HCT116 (cell line): ENCODE results near the gene RADIL. TPM values are rescaled to one million over a fixed set of nuclear protein-coding genes. Genes with fewer than 3 reads are reported as not detected.

Experiments
- ATAC-seq: fragments of 200-7000 bp; cut with Tn5 transposase; 2 replicates; pipeline ENCODE4 v1.9.1; 2020; ENCODE audit warnings: mild to moderate bottlenecking, moderate library complexity
- BruUV-seq: library from RNA; stranded (reverse); fragments of 400-500 nt; replicated peaks from 2 replicates; lab custom pipeline; 2021; lab: Mats Ljungman, UMichigan
- CTCF ChIA-PET: fragments of 300-600 bp; sonication (Branson Sonifier 250); formaldehyde crosslinking; loops from one replicate; lab custom pipeline; 2021; ENCODE audit warnings: antibody characterized with exemption; lab: Charles Lee
- POLR2A ChIA-PET: fragments of 300-600, 350-600 bp; sonication (Branson Sonifier 250); formaldehyde crosslinking; loops from one replicate; lab custom pipeline; 2021; ENCODE audit warnings: antibody characterized with exemption; lab: Charles Lee
- RAD21 ChIA-PET, 2 experiments: fragments of 300-600 bp; sonication (Branson Sonifier 250); formaldehyde crosslinking; loops; one replicate each; lab custom pipeline; 2023; ENCODE audit warnings: low total read pairs in 2 of 2; ENCODE audit not compliant: uncharacterized antibody in 2 of 2, unreplicated experiment in 2 of 2, low non-redundant PET in 1 of 2; lab: Charles Lee
- DNase-seq: peaks from one replicate; pipeline ENCODE4 v3.0.0-alpha.2; 2010; ENCODE audit warnings: low read depth, low spot score
- H2AFZ ChIP-seq: fragments of 200-600 bp; shearing (Covaris generic), sonication (generic); 2 replicates; pipeline ENCODE4 v1.6.1; 2017; ENCODE audit warnings: low read depth, mixed run types, mixed read lengths, antibody characterized with exemption, low read length; ENCODE audit not compliant: poor library complexity, severe bottlenecking
- H3K27ac ChIP-seq: 2 replicates; pipeline ENCODE4 v1.5.1; 2012; ENCODE audit warnings: low read depth, low read length
- H3K27me3 ChIP-seq: fragments of 200-600 bp; sonication (generic); 2 replicates; pipeline ENCODE4 v1.6.1; 2016; ENCODE audit warnings: mixed run types, low read length, mixed read lengths; ENCODE audit not compliant: insufficient read depth
- H3K36me3 ChIP-seq, 2 experiments: fragments of 200-500 bp in 1 of 2; fragments of 200-600 bp in 1 of 2; sonication (Bioruptor generic) in 1 of 2; sonication (generic) in 1 of 2; 2 replicates each; pipeline versions ENCODE4 v1.5.1 to v1.6.1; 2014 to 2016; ENCODE audit warnings: low read length in 2 of 2, inconsistent platforms in 1 of 2, mixed read lengths in 1 of 2, mixed run types in 1 of 2; ENCODE audit not compliant: insufficient read depth in 2 of 2, control insufficient read depth in 1 of 2
- H3K4me1 ChIP-seq, 2 experiments: fragments of 200-600 bp in 1 of 2; sonication (generic) in 1 of 2; 2 replicates each; pipeline versions ENCODE4 v1.5.1 to v1.6.1; 2012 to 2017; ENCODE audit warnings: low read length in 2 of 2, inconsistent platforms in 1 of 2, mild to moderate bottlenecking in 1 of 2, mixed read lengths in 1 of 2, mixed run types in 1 of 2, moderate library complexity in 1 of 2; ENCODE audit not compliant: insufficient read depth in 2 of 2, control insufficient read depth in 1 of 2
- H3K4me2 ChIP-seq: fragments of 200-600 bp; sonication (generic); 2 replicates; pipeline ENCODE4 v1.6.1; 2017; ENCODE audit warnings: mixed run types, low read length, mixed read lengths
- H3K4me3 ChIP-seq, 2 experiments: fragments of 200-600 bp in 1 of 2; sonication (generic) in 1 of 2; replicated peaks in 1 of 2; 2 replicates each; pipeline ENCODE4 v1.5.1; 2011 to 2016; ENCODE audit warnings: low read length in 2 of 2, control low read depth in 1 of 2, low read depth in 1 of 2, mild to moderate bottlenecking in 1 of 2, mixed read lengths in 1 of 2, mixed run types in 1 of 2
- H3K79me2 ChIP-seq: fragments of 200-600 bp; sonication (generic); 2 replicates; pipeline ENCODE4 v1.6.1; 2017; ENCODE audit warnings: mild to moderate bottlenecking, mixed run types, low read length, moderate library complexity, mixed read lengths; ENCODE audit not compliant: insufficient read depth
- H3K9ac ChIP-seq: fragments of 200-600 bp; sonication (generic); 2 replicates; pipeline ENCODE4 v1.6.1; 2016; ENCODE audit warnings: low read length, mixed read lengths
- H3K9me2 ChIP-seq: fragments of 200-600 bp; sonication (generic), shearing (Covaris generic); 2 replicates; pipeline ENCODE4 v1.6.1; 2017; ENCODE audit warnings: mixed run types, mild to moderate bottlenecking, moderate library complexity; ENCODE audit not compliant: insufficient read depth
- H3K9me3 ChIP-seq, 2 experiments: fragments of 200-500 bp in 1 of 2; fragments of 200-600 bp in 1 of 2; sonication (Bioruptor generic) in 1 of 2; sonication (generic) in 1 of 2; 2 replicates each; pipeline ENCODE4 v1.6.1; 2014 to 2017; ENCODE audit warnings: low read length in 2 of 2, mixed read lengths in 2 of 2, inconsistent platforms in 1 of 2, low read depth in 1 of 2, mild to moderate bottlenecking in 1 of 2, mixed run types in 1 of 2, moderate library complexity in 1 of 2; ENCODE audit not compliant: control insufficient read depth in 1 of 2, insufficient read depth in 1 of 2
- H4K20me1 ChIP-seq: fragments of 200-600 bp; sonication (generic), shearing (Covaris generic); 2 replicates; pipeline ENCODE4 v1.6.1; 2017; ENCODE audit warnings: mixed run types, mild to moderate bottlenecking, moderate library complexity; ENCODE audit not compliant: insufficient read depth
- CBX3 ChIP-seq: IDR thresholded peaks from 2 replicates; pipeline ENCODE4 v1.6.1; 2012; ENCODE audit warnings: low read depth
- EGR1 ChIP-seq: IDR thresholded peaks from 2 replicates; pipeline ENCODE4 v1.6.1; 2012; ENCODE audit warnings: low read depth
- ELF1 ChIP-seq: IDR thresholded peaks from 2 replicates; pipeline ENCODE4 v1.6.1; 2012; ENCODE audit warnings: low read depth, borderline replicate concordance
- EZH2 ChIP-seq: fragments of 200-600 bp; sonication (generic); IDR thresholded peaks from 2 replicates; pipeline ENCODE4 v1.6.1; 2017; ENCODE audit warnings: antibody characterized with exemption, mixed run types
- EZH2phosphoT487 ChIP-seq: fragments of 200-600 bp; IDR thresholded peaks from 2 replicates; pipeline ENCODE4 v1.6.1; 2018; ENCODE audit warnings: antibody characterized with exemption, borderline replicate concordance
- FOSL1 ChIP-seq: IDR thresholded peaks from 2 replicates; pipeline ENCODE4 v1.6.1; 2012; ENCODE audit warnings: low read depth
- POLR2A ChIP-seq: IDR thresholded peaks from 2 replicates; pipeline ENCODE4 v1.7.0; 2011; ENCODE audit warnings: borderline replicate concordance; ENCODE audit not compliant: insufficient read depth, insufficient read length; ENCODE audit errors: extremely low read depth
- POLR2AphosphoS5 ChIP-seq: IDR thresholded peaks from 2 replicates; pipeline ENCODE4 v1.6.1; 2011; ENCODE audit warnings: mild to moderate bottlenecking, low read depth, low read length, moderate library complexity
- SRF ChIP-seq: IDR thresholded peaks from 2 replicates; pipeline ENCODE4 v1.6.1; 2012; ENCODE audit warnings: low read depth
- YY1 ChIP-seq: IDR thresholded peaks from 2 replicates; pipeline ENCODE4 v1.6.1; 2011; ENCODE audit warnings: low read length, low read depth, moderate library complexity, mild to moderate bottlenecking; ENCODE audit not compliant: insufficient replicate concordance; ENCODE audit errors: extremely low read depth
- intact Hi-C: fragments of 100-400 bp; cut with micrococcal nuclease; formaldehyde crosslinking; loops from 2 replicates; pipeline ENCODE4 v1.10.0; 2022
- total RNA-seq: library from RNA; stranded (reverse); gene quantifications from one replicate; pipeline ENCODE4 v1.2.1, GENCODE V29; 2021; ENCODE audit not compliant: unreplicated experiment
- TF ChIP-seq, protein P1 (sequence below): IDR thresholded peaks from 2 replicates; pipeline ENCODE4 v1.6.1; 2012
- TF ChIP-seq, protein P2 (sequence below), 3 experiments: fragments of 200-600 bp in 1 of 3; sonication (generic) in 1 of 3; IDR thresholded peaks in 2 of 3; conservative IDR thresholded peaks in 1 of 3; 2 replicates each; pipeline ENCODE4 v1.5.1; 2012 to 2017; ENCODE audit warnings: low read depth in 2 of 3, low read length in 2 of 3, antibody characterized with exemption in 1 of 3, borderline replicate concordance in 1 of 3, control low read depth in 1 of 3, mild to moderate bottlenecking in 1 of 3, mixed read lengths in 1 of 3, mixed run types in 1 of 3, moderate library complexity in 1 of 3; ENCODE audit not compliant: insufficient read depth in 1 of 3

RADIL gene
- total RNA-seq, 1 experiment from 2014 or later = 5.3 TPM

- ChIA-PET POLR2A (no interaction called here), CTCF (no interaction called here), RAD21 (no interaction called here)
- BruUV-seq = no TSS peak
- Histone ChIP-seq H3K9me3 (no peaks in the 10 kb centered on the region), H3K79me2 (no peaks in the 10 kb centered on the region), H3K27me3 (no peaks in the 10 kb centered on the region), H3K9me2 (no peaks in the 10 kb centered on the region), H3K4me2 (no peak overlapping the region), H3K36me3 (no peaks in the 10 kb centered on the region), H2AFZ (no peak overlapping the region), H3K27ac (no peak overlapping the region), H3K9ac (no peak overlapping the region), H3K4me1 (no peaks in the 10 kb centered on the region), H4K20me1 (no peaks in the 10 kb centered on the region), H3K4me3 (no peak overlapping the region)
- intact Hi-C loops = no loop called here
- TF ChIP-seq POLR2A = no peak
- no peak for TF ChIP-seq SRF
- TF ChIP-seq POLR2AphosphoS5 = no peak
- TF ChIP-seq YY1 = no peak
- TF ChIP-seq, protein P1, sequence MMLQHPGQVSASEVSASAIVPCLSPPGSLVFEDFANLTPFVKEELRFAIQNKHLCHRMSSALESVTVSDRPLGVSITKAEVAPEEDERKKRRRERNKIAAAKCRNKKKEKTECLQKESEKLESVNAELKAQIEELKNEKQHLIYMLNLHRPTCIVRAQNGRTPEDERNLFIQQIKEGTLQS = no peak
- no peak for TF ChIP-seq ELF1
- TF ChIP-seq EZH2 = no peak
- TF ChIP-seq CBX3 = no peak
- no peak for TF ChIP-seq EZH2phosphoT487
- TF ChIP-seq EGR1 = no peak
- TF ChIP-seq, protein P2, sequence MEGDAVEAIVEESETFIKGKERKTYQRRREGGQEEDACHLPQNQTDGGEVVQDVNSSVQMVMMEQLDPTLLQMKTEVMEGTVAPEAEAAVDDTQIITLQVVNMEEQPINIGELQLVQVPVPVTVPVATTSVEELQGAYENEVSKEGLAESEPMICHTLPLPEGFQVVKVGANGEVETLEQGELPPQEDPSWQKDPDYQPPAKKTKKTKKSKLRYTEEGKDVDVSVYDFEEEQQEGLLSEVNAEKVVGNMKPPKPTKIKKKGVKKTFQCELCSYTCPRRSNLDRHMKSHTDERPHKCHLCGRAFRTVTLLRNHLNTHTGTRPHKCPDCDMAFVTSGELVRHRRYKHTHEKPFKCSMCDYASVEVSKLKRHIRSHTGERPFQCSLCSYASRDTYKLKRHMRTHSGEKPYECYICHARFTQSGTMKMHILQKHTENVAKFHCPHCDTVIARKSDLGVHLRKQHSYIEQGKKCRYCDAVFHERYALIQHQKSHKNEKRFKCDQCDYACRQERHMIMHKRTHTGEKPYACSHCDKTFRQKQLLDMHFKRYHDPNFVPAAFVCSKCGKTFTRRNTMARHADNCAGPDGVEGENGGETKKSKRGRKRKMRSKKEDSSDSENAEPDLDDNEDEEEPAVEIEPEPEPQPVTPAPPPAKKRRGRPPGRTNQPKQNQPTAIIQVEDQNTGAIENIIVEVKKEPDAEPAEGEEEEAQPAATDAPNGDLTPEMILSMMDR (IDR thresholded peaks at IDR 0.05 in 2 of 3, conservative IDR thresholded peaks at IDR 0.05 in 1 of 3; ENCODE audit: borderline replicate concordance in 1 of 3, insufficient read depth in 1 of 3, low read depth in 2 of 3, low read length in 2 of 3) = no peak
- no peak for TF ChIP-seq FOSL1
- DNase-seq (no peak), ATAC-seq (no peak)
Measured at GRCh38 chr7:4836206-4836661, 47.3 kb downstream of the RADIL start.
